Hepatocyte (in vitro differentiated cells): Measurements from ENCODE around the gene STK33. TPM values are rescaled to one million over a fixed set of nuclear protein-coding genes. Genes with fewer than 3 reads are reported as not detected.

Experiments
- DNase-seq: peaks from one replicate; pipeline ENCODE4 v3.0.0-alpha.2; 2016; ENCODE audit warnings: low spot score
- H2AFZ ChIP-seq: fragments of 200-600 bp; sonication (generic); 2 replicates; pipeline ENCODE4 v1.6.0; 2016; ENCODE audit warnings: antibody characterized with exemption, mild to moderate bottlenecking
- H3K27ac ChIP-seq: fragments of 200-600 bp; sonication (generic); 2 replicates; pipeline ENCODE4 v1.5.1; 2016; ENCODE audit warnings: mild to moderate bottlenecking
- H3K27me3 ChIP-seq: fragments of 200-600 bp; sonication (generic); 2 replicates; pipeline ENCODE4 v1.6.1; 2016
- H3K36me3 ChIP-seq: fragments of 200-600 bp; sonication (generic); replicated peaks from 2 replicates; pipeline ENCODE4 v1.5.1; 2016; ENCODE audit warnings: low read depth; ENCODE audit not compliant: insufficient read depth
- H3K4me1 ChIP-seq: fragments of 200-600 bp; sonication (generic); 2 replicates; pipeline ENCODE4 v1.5.1; 2016; ENCODE audit warnings: mild to moderate bottlenecking, moderate library complexity; ENCODE audit not compliant: insufficient read depth
- H3K4me2 ChIP-seq: fragments of 200-600 bp; sonication (generic); 2 replicates; pipeline ENCODE4 v1.6.0; 2016
- H3K4me3 ChIP-seq: fragments of 200-600 bp; sonication (generic); 2 replicates; pipeline ENCODE4 v1.5.1; 2016; ENCODE audit warnings: mild to moderate bottlenecking
- H3K79me2 ChIP-seq: fragments of 200-600 bp; sonication (generic); 2 replicates; pipeline ENCODE4 v1.6.0; 2017; ENCODE audit warnings: mild to moderate bottlenecking
- H3K9me2 ChIP-seq: fragments of 200-600 bp; sonication (generic); replicated peaks from 2 replicates; pipeline ENCODE4 v1.6.0; 2017; ENCODE audit warnings: mild to moderate bottlenecking; ENCODE audit not compliant: insufficient read depth
- H3K9me3 ChIP-seq: fragments of 200-600 bp; sonication (generic); 2 replicates; pipeline ENCODE4 v1.5.1; 2016; ENCODE audit warnings: low read depth, mild to moderate bottlenecking
- H4K20me1 ChIP-seq: fragments of 200-600 bp; sonication (generic); 2 replicates; pipeline ENCODE4 v1.6.0; 2016; ENCODE audit warnings: mild to moderate bottlenecking; ENCODE audit not compliant: insufficient read depth, poor library complexity, severe bottlenecking
- EZH2 ChIP-seq: fragments of 200-600 bp; sonication (generic); IDR thresholded peaks from 2 replicates; pipeline ENCODE4 v1.6.1; 2016; ENCODE audit warnings: antibody characterized with exemption, mild to moderate bottlenecking, borderline replicate concordance
- EZH2phosphoT487 ChIP-seq: fragments of 200-600 bp; sonication (generic); IDR thresholded peaks from one replicate; pipeline ENCODE4 v1.6.1; 2018; ENCODE audit warnings: antibody characterized with exemption, mild to moderate bottlenecking, low read depth, moderate library complexity; ENCODE audit not compliant: unreplicated experiment, severe bottlenecking
- WGBS: methylation state at CpG from one replicate; pipeline ENCODE4 v1.1.6; 2016; ENCODE audit warnings: low lambda C conversion rate; ENCODE audit errors: missing lambda C conversion rate; 5-methylcytosine and 5-hydroxymethylcytosine counted together
- polyA plus RNA-seq: library from polyadenylated mRNA; unstranded; fragments of >200 nt; fragmentation: Nextera tagmentation; extraction: Ambion mirVana; gene quantifications from 2 replicates; pipeline ENCODE4 v1.2.1, GENCODE V29; 2016
- total RNA-seq: library from RNA; depleted of rRNA; stranded (reverse); fragments of >200 nt; gene quantifications from 2 replicates; pipeline ENCODE4 v1.2.3, GENCODE V29; 2014
- TF ChIP-seq, protein P1 (sequence below): fragments of 200-600 bp; sonication (generic); IDR thresholded peaks from 2 replicates; pipeline ENCODE4 v1.5.1; 2016; ENCODE audit warnings: antibody characterized with exemption, mild to moderate bottlenecking; ENCODE audit not compliant: poor library complexity

STK33 gene
- total and polyA plus RNA-seq, 2 experiments from 2014 or later = 3.0 to 12.8 TPM

DNA sequence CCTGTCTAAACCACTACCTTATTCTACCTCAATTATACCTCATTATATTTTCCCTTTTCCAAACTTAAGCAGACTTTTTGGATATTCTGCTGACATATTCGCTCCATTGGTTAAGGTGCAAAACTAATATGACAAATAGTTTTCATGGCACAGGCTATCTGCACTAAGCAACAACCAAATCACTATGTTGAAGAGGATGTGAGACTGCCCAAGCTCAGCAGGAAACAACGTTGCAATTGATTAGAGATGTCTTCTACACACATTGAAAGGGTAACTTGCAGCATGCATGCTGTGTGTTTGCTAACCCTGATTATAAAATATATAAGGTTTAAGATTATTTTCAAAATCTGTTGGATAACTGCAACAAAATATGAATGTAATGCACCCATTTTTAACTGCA is 61.6 kb downstream of the STK33 start:
- 81% methylated on average over 2 of the region's 2 CpGs for WGBS
- no peak overlapping the region for H3K4me2 ChIP-seq
- no peak for DNase-seq
- H3K9me2 ChIP-seq = no peaks in the 10 kb centered on the region
- no peaks in the 10 kb centered on the region for H4K20me1 ChIP-seq
- TF ChIP-seq EZH2phosphoT487 (no peak), EZH2 (no peak)
- TF ChIP-seq, protein P1, sequence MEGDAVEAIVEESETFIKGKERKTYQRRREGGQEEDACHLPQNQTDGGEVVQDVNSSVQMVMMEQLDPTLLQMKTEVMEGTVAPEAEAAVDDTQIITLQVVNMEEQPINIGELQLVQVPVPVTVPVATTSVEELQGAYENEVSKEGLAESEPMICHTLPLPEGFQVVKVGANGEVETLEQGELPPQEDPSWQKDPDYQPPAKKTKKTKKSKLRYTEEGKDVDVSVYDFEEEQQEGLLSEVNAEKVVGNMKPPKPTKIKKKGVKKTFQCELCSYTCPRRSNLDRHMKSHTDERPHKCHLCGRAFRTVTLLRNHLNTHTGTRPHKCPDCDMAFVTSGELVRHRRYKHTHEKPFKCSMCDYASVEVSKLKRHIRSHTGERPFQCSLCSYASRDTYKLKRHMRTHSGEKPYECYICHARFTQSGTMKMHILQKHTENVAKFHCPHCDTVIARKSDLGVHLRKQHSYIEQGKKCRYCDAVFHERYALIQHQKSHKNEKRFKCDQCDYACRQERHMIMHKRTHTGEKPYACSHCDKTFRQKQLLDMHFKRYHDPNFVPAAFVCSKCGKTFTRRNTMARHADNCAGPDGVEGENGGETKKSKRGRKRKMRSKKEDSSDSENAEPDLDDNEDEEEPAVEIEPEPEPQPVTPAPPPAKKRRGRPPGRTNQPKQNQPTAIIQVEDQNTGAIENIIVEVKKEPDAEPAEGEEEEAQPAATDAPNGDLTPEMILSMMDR = no peak
- H3K27ac ChIP-seq = no peak overlapping the region
- H3K9me3 ChIP-seq = no peaks in the 10 kb centered on the region
- no peak overlapping the region for H3K4me3 ChIP-seq
- no peaks in the 10 kb centered on the region for H3K4me1 ChIP-seq
- H3K36me3 ChIP-seq = no peaks in the 10 kb centered on the region
- no peaks in the 10 kb centered on the region for H3K27me3 ChIP-seq
- no peaks in the 10 kb centered on the region for H3K79me2 ChIP-seq
- no peak overlapping the region for H2AFZ ChIP-seq

DNA sequence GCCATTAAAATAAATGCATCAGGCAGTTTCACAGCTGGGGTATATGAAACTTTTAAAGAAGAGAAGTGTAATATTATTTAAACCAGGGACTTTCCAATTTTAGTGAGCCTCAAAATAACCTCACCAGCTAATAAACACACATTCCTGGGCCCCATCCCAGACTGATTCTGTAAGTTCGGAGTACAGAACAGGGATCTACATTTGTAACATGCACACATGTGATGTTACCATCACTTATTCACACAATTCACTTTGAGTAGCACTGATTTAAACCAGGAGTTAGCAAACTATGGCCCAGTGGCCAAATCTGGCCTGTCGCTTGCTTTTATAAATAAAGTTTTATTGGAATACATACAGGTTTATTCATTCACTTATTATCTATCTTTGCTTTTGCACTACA is 62.0 kb downstream of the STK33 start:
- no peaks in the 10 kb centered on the region for H3K4me1 ChIP-seq
- TF ChIP-seq EZH2 (no peak), EZH2phosphoT487 (no peak)
- TF ChIP-seq, protein P1 = no peak
- H3K4me2 ChIP-seq = no peak overlapping the region
- H3K9me2 ChIP-seq = no peaks in the 10 kb centered on the region
- H3K27ac ChIP-seq = no peak overlapping the region
- no peaks in the 10 kb centered on the region for H4K20me1 ChIP-seq
- no peaks in the 10 kb centered on the region for H3K9me3 ChIP-seq
- no peak overlapping the region for H3K4me3 ChIP-seq
- H2AFZ ChIP-seq = no peak overlapping the region
- no peaks in the 10 kb centered on the region for H3K36me3 ChIP-seq
- no peaks in the 10 kb centered on the region for H3K27me3 ChIP-seq
- no peak for DNase-seq
- H3K79me2 ChIP-seq = no peaks in the 10 kb centered on the region
- WGBS = 85% methylated on average over 2 of the region's 2 CpGs

DNA sequence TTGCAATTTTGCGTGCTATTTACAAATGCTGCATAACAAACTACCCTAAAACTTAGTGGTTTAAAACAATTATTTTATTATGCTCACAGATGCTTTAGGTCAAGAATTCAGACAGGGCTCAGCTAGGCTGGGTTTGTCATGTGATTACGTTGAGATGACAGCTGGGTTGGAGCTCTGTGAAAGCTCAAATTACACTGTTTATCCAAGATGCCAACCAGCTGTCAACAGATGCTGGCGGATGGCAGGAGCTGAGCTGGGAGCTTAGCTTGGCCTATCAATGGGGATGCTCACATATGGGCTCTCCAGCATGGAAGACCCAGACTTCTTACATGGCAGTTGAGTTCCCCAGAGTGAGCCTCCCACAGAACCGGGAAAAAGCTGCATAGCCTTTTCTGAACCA is 62.7 kb downstream of the STK33 start:
- no peak overlapping the region for H3K4me2 ChIP-seq
- no peaks in the 10 kb centered on the region for H3K27me3 ChIP-seq
- no peaks in the 10 kb centered on the region for H4K20me1 ChIP-seq
- H3K9me2 ChIP-seq = no peaks in the 10 kb centered on the region
- peak; percentile 5 for DNase-seq
- H3K4me3 ChIP-seq = no peak overlapping the region
- no peak overlapping the region for H2AFZ ChIP-seq
- H3K9me3 ChIP-seq = no peaks in the 10 kb centered on the region
- TF ChIP-seq EZH2 (no peak), EZH2phosphoT487 (no peak)
- TF ChIP-seq, protein P1 = no peak
- H3K4me1 ChIP-seq = no peaks in the 10 kb centered on the region
- no peaks in the 10 kb centered on the region for H3K79me2 ChIP-seq
- H3K27ac ChIP-seq = no peak overlapping the region
- H3K36me3 ChIP-seq = no peaks in the 10 kb centered on the region
- 58% methylated on average over 4 of the region's 4 CpGs for WGBS

DNA sequence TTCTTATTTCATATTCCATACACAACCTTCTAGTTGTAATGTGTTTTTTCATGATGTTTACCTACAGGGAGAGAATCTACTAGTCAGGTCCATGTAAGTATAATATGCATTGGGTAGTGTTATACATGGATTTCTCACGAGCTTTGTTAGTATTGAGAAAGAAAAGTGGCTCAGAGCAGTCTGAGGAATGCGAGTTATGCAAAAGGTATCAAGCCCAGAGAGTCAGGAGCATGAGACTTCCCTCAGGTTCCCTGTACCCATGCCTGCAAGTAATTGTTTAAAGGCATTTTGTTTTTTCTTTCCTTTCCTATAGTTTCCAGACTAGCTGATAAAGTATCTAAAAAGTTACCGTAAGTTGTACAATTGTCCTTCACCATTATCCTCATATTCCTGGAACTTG is 66.1 kb downstream of the STK33 start:
- Histone ChIP-seq H3K27me3 (no peaks in the 10 kb centered on the region), H4K20me1 (no peaks in the 10 kb centered on the region), H3K4me3 (no peak overlapping the region), H3K4me2 (no peak overlapping the region), H3K36me3 (no peaks in the 10 kb centered on the region), H3K79me2 (no peaks in the 10 kb centered on the region), H2AFZ (no peak overlapping the region), H3K4me1 (no peaks in the 10 kb centered on the region), H3K9me2 (no peaks in the 10 kb centered on the region), H3K9me3 (no peaks in the 10 kb centered on the region), H3K27ac (no peak overlapping the region)
- no peak for TF ChIP-seq EZH2phosphoT487
- no peak for TF ChIP-seq EZH2
- TF ChIP-seq, protein P1 = no peak
- WGBS = 54% methylated on average over 3 of the region's 3 CpGs
- no peak for DNase-seq
